Heart left ventricle (tissue), 13 donors: Measurements from ENCODE around the gene KANSL2.

Experiments
- POLR2A ChIP-seq, 2 donors: fragments of 450-650 bp; IDR thresholded peaks; one replicate each; pipeline ENCODE4 v1.6.1; 2017; ENCODE audit warnings: antibody characterized with exemption in 2 of 2, mild to moderate bottlenecking in 2 of 2, moderate library complexity in 2 of 2
- TF ChIP-seq, protein P1 (sequence below), 12 donors: fragments of 200-600 bp; sonication (generic) in 4 of 12; IDR thresholded peaks; one replicate each; pipeline versions ENCODE4 v1.5.0 to v1.8.0; 2018 to 2022; ENCODE audit warnings: antibody characterized with exemption in 12 of 12, mild to moderate bottlenecking in 5 of 12
- donor health status: ischemic (EF 13 %, LVEDD 7.1; RV severe dilation, severe dysfunction).
- donor health status: DM: no; HTN: yes; CAD: no.
- donor health status: DM: no; HTN: no; CAD: no.
- donor health status: ischemic (EF 25% LVEDD 6.9; RV normal size, moderate dysfunction).
- donor health status: ischemic (EF 25% LVEDD 5.7; RV mildly dilated, moderate dysfunction).
- donor health status: ischemic (EF 35%, LVEDD 5.7; RV mildly dilated, moderate dysfunction).
- donor health status: nonischemic (EF 11% LVEDD 7.7; RV severe dilation, severe dysfunction).
- donor health status: DM: yes; HTN: yes; CAD: no.
- donor health status: PGD.
- donor health status: ischemic (EF 29% LVEDD 5.4; RV normal size, mild dysfunction).
- donor health status: nonischemic (EF 23%, LVEDD 6.1; RV moderate dilation, normal function).

GRCh38 chr12:48640854-48641253 lies 41.2 kb downstream of the KANSL2 start:
- TF ChIP-seq, protein P1, sequence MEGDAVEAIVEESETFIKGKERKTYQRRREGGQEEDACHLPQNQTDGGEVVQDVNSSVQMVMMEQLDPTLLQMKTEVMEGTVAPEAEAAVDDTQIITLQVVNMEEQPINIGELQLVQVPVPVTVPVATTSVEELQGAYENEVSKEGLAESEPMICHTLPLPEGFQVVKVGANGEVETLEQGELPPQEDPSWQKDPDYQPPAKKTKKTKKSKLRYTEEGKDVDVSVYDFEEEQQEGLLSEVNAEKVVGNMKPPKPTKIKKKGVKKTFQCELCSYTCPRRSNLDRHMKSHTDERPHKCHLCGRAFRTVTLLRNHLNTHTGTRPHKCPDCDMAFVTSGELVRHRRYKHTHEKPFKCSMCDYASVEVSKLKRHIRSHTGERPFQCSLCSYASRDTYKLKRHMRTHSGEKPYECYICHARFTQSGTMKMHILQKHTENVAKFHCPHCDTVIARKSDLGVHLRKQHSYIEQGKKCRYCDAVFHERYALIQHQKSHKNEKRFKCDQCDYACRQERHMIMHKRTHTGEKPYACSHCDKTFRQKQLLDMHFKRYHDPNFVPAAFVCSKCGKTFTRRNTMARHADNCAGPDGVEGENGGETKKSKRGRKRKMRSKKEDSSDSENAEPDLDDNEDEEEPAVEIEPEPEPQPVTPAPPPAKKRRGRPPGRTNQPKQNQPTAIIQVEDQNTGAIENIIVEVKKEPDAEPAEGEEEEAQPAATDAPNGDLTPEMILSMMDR (IDR thresholded peaks at IDR 0.05), result no peak
- no peak for TF ChIP-seq POLR2A (IDR thresholded peaks at IDR 0.05)
